Endothelial cell of umbilical vein (primary cell): ENCODE measurements around the gene PRMT2. TPM values are rescaled to one million over a fixed set of nuclear protein-coding genes. Genes with fewer than 3 reads are reported as not detected.

Experiments used
- BruUV-seq: library from RNA; stranded (reverse); fragments of 400-500 nt; replicated peaks from 2 replicates; lab custom pipeline; 2021; lab: Mats Ljungman, UMichigan
- CTCF ChIA-PET: fragments of 300-600, 350-600 bp; sonication (Branson Sonifier 250); formaldehyde crosslinking; loops from one replicate; lab custom pipeline; 2021; ENCODE audit warnings: antibody characterized with exemption, inconsistent platforms; lab: Charles Lee
- POLR2A ChIA-PET: fragments of 300-600, 350-600 bp; sonication (Branson Sonifier 250); formaldehyde crosslinking; loops from one replicate; lab custom pipeline; 2021; ENCODE audit warnings: antibody characterized with exemption, inconsistent platforms; lab: Charles Lee
- DNase-seq: peaks from one replicate; pipeline ENCODE4 v3.0.0-alpha.2; 2011; ENCODE audit warnings: low read depth, low spot score
- FAIRE-seq: peaks from 2 replicates; lab custom pipeline; 2011; peaks lifted over from hg19 to GRCh38; lab: Jason Lieb, UNC
- H2AFZ ChIP-seq: 2 replicates; pipeline ENCODE4 v1.6.0; 2012; ENCODE audit warnings: low read depth, low read length, control low read depth, inconsistent platforms
- H3K27ac ChIP-seq: 2 replicates; pipeline ENCODE4 v1.5.1; 2011; ENCODE audit warnings: low read depth, mild to moderate bottlenecking, control low read depth, low read length, moderate library complexity; ENCODE audit not compliant: insufficient read depth
- H3K27me3 ChIP-seq, 2 experiments: 2 replicates each; pipeline versions ENCODE4 v1.6.0 to v1.6.1; 2011; ENCODE audit warnings: low read length in 2 of 2, mixed read lengths in 1 of 2; ENCODE audit not compliant: control insufficient read depth in 2 of 2, insufficient read depth in 2 of 2
- H3K36me3 ChIP-seq, 2 experiments: 2 replicates in 1 of 2; 3 replicates in 1 of 2; pipeline ENCODE4 v1.5.1; 2011; ENCODE audit warnings: low read length in 2 of 2, mild to moderate bottlenecking in 1 of 2, moderate library complexity in 1 of 2; ENCODE audit not compliant: control insufficient read depth in 2 of 2, insufficient read depth in 2 of 2; ENCODE audit errors: extremely low read depth in 1 of 2
- H3K4me1 ChIP-seq: 3 replicates; pipeline ENCODE4 v1.5.1; 2011; ENCODE audit warnings: mild to moderate bottlenecking, low read length; ENCODE audit not compliant: control insufficient read depth, insufficient read depth; ENCODE audit errors: extremely low read depth
- H3K4me2 ChIP-seq: 2 replicates; pipeline ENCODE4 v1.6.1; 2011; ENCODE audit warnings: low read length, control low read depth, mixed read lengths; ENCODE audit not compliant: insufficient read depth
- H3K4me3 ChIP-seq, 3 experiments: fragments of 200-600 bp in 1 of 3; sonication (generic), shearing (Covaris generic) in 1 of 3; replicated peaks in 1 of 3; 2 replicates each; pipeline ENCODE4 v1.5.1; 2011 to 2016; ENCODE audit warnings: control low read depth in 3 of 3, low read length in 3 of 3, mild to moderate bottlenecking in 2 of 3, inconsistent platforms in 1 of 3, low read depth in 1 of 3, moderate library complexity in 1 of 3; ENCODE audit not compliant: insufficient read depth in 1 of 3
- H3K79me2 ChIP-seq: 2 replicates; pipeline ENCODE4 v1.6.0; 2012; ENCODE audit warnings: low read length, inconsistent platforms; ENCODE audit not compliant: control insufficient read depth, insufficient read depth
- H3K9ac ChIP-seq: replicated peaks from 2 replicates; pipeline ENCODE3; 2011; ENCODE audit warnings: low read length, control low read depth; ENCODE audit not compliant: insufficient read depth; ENCODE audit errors: extremely low read depth
- H3K9me1 ChIP-seq: replicated peaks from 3 replicates; pipeline ENCODE4 v1.6.0; 2011; ENCODE audit warnings: mild to moderate bottlenecking, low read length; ENCODE audit not compliant: control insufficient read depth, insufficient read depth; ENCODE audit errors: extremely low read depth
- H3K9me3 ChIP-seq: replicated peaks from 2 replicates; pipeline ENCODE4 v1.5.1; 2012; ENCODE audit warnings: low read length, inconsistent platforms; ENCODE audit not compliant: control insufficient read depth, insufficient read depth
- H4K20me1 ChIP-seq: replicated peaks from 2 replicates; pipeline ENCODE3; 2011; ENCODE audit warnings: mild to moderate bottlenecking, low read length; ENCODE audit not compliant: control insufficient read depth, insufficient read depth; ENCODE audit errors: extremely low read depth
- EZH2 ChIP-seq: IDR thresholded peaks from 2 replicates; pipeline ENCODE4 v1.6.1; 2012; ENCODE audit warnings: borderline replicate concordance, low read depth, mild to moderate bottlenecking, moderate library complexity, low read length, inconsistent platforms; ENCODE audit not compliant: severe bottlenecking
- FOS ChIP-seq: IDR thresholded peaks from 2 replicates; pipeline ENCODE4 v1.6.1; 2011; ENCODE audit warnings: mild to moderate bottlenecking, low read length, moderate library complexity, borderline replicate concordance; ENCODE audit not compliant: insufficient read depth
- JUN ChIP-seq: IDR thresholded peaks from 2 replicates; pipeline ENCODE4 v1.6.1; 2011; ENCODE audit warnings: borderline replicate concordance, low read depth; ENCODE audit not compliant: insufficient read length, insufficient read depth
- MYC ChIP-seq: IDR thresholded peaks from one replicate; pipeline ENCODE4 v1.6.1; 2011; ENCODE audit warnings: mild to moderate bottlenecking, low read depth, low read length
- POLR2AphosphoS5 ChIP-seq: IDR thresholded peaks from 2 replicates; pipeline ENCODE4 v1.6.1; 2012; ENCODE audit warnings: low read depth, mild to moderate bottlenecking, control low read depth, low read length, moderate library complexity; ENCODE audit not compliant: insufficient read depth
- dilution Hi-C: fragments of 300-500 bp; cut with MboI; formaldehyde crosslinking; loops from one replicate; pipeline ENCODE4 v1.15.0; 2019; ENCODE audit warnings: low sequenced_read_pairs; ENCODE audit not compliant: extremely low pct_ligation_motif_present
- intact Hi-C: fragments of 100-400 bp; cut with micrococcal nuclease; formaldehyde crosslinking; loops from one replicate; pipeline ENCODE4 v1.10.0; 2022
- polyA plus RNA-seq, 4 experiments: library from polyadenylated mRNA; depleted of rRNA in 3 of 4; stranded (reverse) in 3 of 4; unstranded in 1 of 4; fragments of >200 nt; gene quantifications; 2 replicates each; pipeline versions ENCODE4 v1.2.1 to v1.2.3, GENCODE V29; 2011 to 2012; ENCODE audit warnings: missing spikeins in 1 of 4
- total RNA-seq: library from RNA; stranded (reverse); gene quantifications from 2 replicates; pipeline ENCODE4 v1.2.3, GENCODE V29; 2021
- TF ChIP-seq, protein P1 (sequence below), 2 donors: IDR thresholded peaks; 1 replicate in 1 of 2; 2 replicates in 1 of 2; pipeline ENCODE4 v1.5.1; 2011; ENCODE audit warnings: low read length in 2 of 2, mild to moderate bottlenecking in 2 of 2, moderate library complexity in 2 of 2, control low read depth in 1 of 2, inconsistent platforms in 1 of 2, low read depth in 1 of 2; ENCODE audit not compliant: insufficient read depth in 1 of 2; ENCODE audit errors: extremely low read depth in 1 of 2

Gene PRMT2
- total and polyA plus RNA-seq, 2 donors (not counting 3 experiments of a cell fraction or from before 2014, with no cell fraction given): 125 to 193 TPM

DNA sequence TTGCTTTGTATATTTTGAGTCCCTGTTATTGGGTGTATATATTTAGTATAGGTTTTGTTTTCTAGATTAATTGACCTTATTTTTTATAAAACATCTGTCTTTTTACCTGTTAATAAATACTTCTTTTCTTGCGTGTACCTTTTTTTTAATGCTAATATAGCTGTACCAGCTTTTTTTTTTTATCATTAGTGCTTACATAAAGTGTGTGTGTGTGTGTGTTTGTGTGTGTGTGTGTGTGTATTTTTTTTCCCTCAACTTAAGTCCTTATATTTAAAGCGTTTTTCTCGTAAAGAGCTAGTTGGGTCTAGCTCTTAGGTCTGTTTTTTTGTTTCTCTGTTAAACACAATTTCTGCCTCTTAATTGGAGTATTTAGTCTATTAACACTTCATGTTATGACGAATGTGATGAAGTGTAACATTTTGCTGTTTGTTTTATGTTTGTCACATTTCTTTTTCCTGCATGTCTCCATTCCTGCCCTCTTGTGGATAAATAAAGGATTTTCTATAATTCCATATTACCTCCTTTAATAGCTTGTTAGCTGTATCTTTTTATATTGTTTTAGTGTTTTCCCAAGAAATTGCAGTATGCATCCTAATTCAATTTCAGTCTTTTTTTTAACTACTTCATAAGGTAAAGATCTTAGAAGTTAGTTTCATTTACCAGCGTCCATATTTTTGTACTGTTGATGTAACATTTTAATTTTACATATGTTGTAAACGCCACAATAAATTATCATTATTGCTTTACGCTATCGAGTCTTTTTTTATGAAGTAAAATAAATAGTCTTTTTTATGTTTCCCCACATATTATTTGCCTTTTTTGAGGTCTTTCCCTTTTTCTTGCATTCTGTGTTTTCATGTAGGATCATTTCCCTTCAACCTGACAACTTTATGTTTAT is 4.3 kb downstream of the PRMT2 start:
- Histone ChIP-seq H3K36me3 (peaks cover 18 to 20% of the 10 kb centered on the region in 2 experiments), H3K9ac (no peak overlapping the region), H3K27me3 (no peaks in the 10 kb centered on the region), H4K20me1 (peaks cover 3% of the 10 kb centered on the region), H3K9me1 (no peaks in the 10 kb centered on the region), H2AFZ (no peak overlapping the region), H3K4me1 (peaks cover 28% of the 10 kb centered on the region), H3K4me2 (no peak overlapping the region), H3K79me2 (peaks cover 51% of the 10 kb centered on the region), H3K27ac (no peak overlapping the region), H3K9me3 (no peaks in the 10 kb centered on the region), H3K4me3 (no peak overlapping the region)
- TF ChIP-seq JUN (no peak), FOS (no peak), EZH2 (no peak), MYC (no peak), POLR2AphosphoS5 (no peak)
- TF ChIP-seq, protein P1, sequence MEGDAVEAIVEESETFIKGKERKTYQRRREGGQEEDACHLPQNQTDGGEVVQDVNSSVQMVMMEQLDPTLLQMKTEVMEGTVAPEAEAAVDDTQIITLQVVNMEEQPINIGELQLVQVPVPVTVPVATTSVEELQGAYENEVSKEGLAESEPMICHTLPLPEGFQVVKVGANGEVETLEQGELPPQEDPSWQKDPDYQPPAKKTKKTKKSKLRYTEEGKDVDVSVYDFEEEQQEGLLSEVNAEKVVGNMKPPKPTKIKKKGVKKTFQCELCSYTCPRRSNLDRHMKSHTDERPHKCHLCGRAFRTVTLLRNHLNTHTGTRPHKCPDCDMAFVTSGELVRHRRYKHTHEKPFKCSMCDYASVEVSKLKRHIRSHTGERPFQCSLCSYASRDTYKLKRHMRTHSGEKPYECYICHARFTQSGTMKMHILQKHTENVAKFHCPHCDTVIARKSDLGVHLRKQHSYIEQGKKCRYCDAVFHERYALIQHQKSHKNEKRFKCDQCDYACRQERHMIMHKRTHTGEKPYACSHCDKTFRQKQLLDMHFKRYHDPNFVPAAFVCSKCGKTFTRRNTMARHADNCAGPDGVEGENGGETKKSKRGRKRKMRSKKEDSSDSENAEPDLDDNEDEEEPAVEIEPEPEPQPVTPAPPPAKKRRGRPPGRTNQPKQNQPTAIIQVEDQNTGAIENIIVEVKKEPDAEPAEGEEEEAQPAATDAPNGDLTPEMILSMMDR (IDR thresholded peaks at IDR 0.05; ENCODE audit: extremely low read depth in 1 of 2, insufficient read depth in 1 of 2, low read depth in 1 of 2, low read length in 2 of 2): peak; percentile 11 to 16
- POLR2A ChIA-PET: no interaction called here
- intact Hi-C loops (no loop called here), dilution Hi-C loops (no loop called here)
- DNase-seq: peak; percentile 62
- no TSS peak for BruUV-seq
- no peak for FAIRE-seq
- CTCF ChIA-PET: interaction anchor here (0.6 to 2.4 kb wide), 31 partner anchors 8 to 498 kb away, joined by 3 to 14 read pairs (median 4); partner anchors contain the start of genes MCM3AP and YBEY
